Measurements from ENCODE around the gene SPANXA2.
"Not testable (repeated sequence)": the region's sequence is repeated elsewhere in the genome, so short reads cannot be mapped to it uniquely, and the experiment has no call there.

SPANXA2 gene

GRCh38 chrX:141589408-141589807, at the start of gene SPANXA2:
Gene SPANXA2, plus strand, starts transcription at chrX:141589708. Its CDS starts 60 bp downstream, at chrX:141589768.
- in situ Hi-C loops (cut with MboI; ENCODE audit: low sequenced_read_pairs, unreplicated experiment); DNase-seq (ENCODE audit: low spot score): not testable (repeated sequence)

- in situ Hi-C loops (cut with MboI; ENCODE audit: low sequenced_read_pairs, unreplicated experiment); DNase-seq (ENCODE audit: low spot score): not testable (repeated sequence)
These were observed 47.0 kb upstream of the SPANXA2 start for GRCh38 chrX:141542551-141542950.

GRCh38 chrX:141584638-141585037, 4.9 kb upstream of the SPANXA2 start, which contains the start of gene SPANXA1:
Gene SPANXA1, minus strand, starts transcription at chrX:141584738. Its CDS starts 60 bp downstream, at chrX:141584678.
- in situ Hi-C loops (cut with MboI; ENCODE audit: low sequenced_read_pairs, unreplicated experiment); DNase-seq (ENCODE audit: low spot score): not testable (repeated sequence)

GRCh38 chrX:141609111-141609510, 19.6 kb downstream of the SPANXA2 start:
- in situ Hi-C loops (cut with MboI; ENCODE audit: low sequenced_read_pairs, unreplicated experiment), result no loop called here
- no peak for DNase-seq (ENCODE audit: low spot score)
- no peak for TF ChIP-seq CTCF (IDR thresholded peaks at IDR 0.05; ENCODE audit: borderline replicate concordance, control extremely low read depth, extremely low read depth, insufficient read depth, missing control alignments)

- no peak for TF ChIP-seq CTCF (IDR thresholded peaks at IDR 0.05; ENCODE audit: borderline replicate concordance, control extremely low read depth, extremely low read depth, insufficient read depth, missing control alignments)
- DNase-seq (ENCODE audit: low spot score), result no peak
- in situ Hi-C loops (cut with MboI; ENCODE audit: low sequenced_read_pairs, unreplicated experiment), result no loop called here
These were observed 29.8 kb downstream of the SPANXA2 start for GRCh38 chrX:141619336-141619735.

- TF ChIP-seq CTCF (IDR thresholded peaks at IDR 0.05; ENCODE audit: borderline replicate concordance, control extremely low read depth, extremely low read depth, insufficient read depth, missing control alignments), result no peak
- in situ Hi-C loops (cut with MboI; ENCODE audit: low sequenced_read_pairs, unreplicated experiment), result no loop called here
- DNase-seq (ENCODE audit: low spot score), result no peak
These were observed 42.6 kb downstream of the SPANXA2 start for GRCh38 chrX:141632124-141632523.

GRCh38 chrX:141638550-141638949, 49.0 kb downstream of the SPANXA2 start:
- in situ Hi-C loops (cut with MboI; ENCODE audit: low sequenced_read_pairs, unreplicated experiment), result no loop called here
- DNase-seq (ENCODE audit: low spot score), result no peak
- TF ChIP-seq CTCF (IDR thresholded peaks at IDR 0.05; ENCODE audit: borderline replicate concordance, control extremely low read depth, extremely low read depth, insufficient read depth, missing control alignments), result no peak

Data from GM13976 (cell line).